PFSK-1 (cell line): ENCODE results near the gene PCDH8.

Source experiments
- FOXP2 ChIP-seq: optimal IDR thresholded peaks from 2 replicates; pipeline ENCODE3; 2011; ENCODE audit warnings: borderline replicate concordance, control low read depth, inconsistent platforms; ENCODE audit not compliant: insufficient read depth; ENCODE audit errors: extremely low read length, extremely low read depth
- POLR2AphosphoS5 ChIP-seq: IDR thresholded peaks from 2 replicates; pipeline ENCODE4 v1.6.1; 2012; ENCODE audit warnings: low read depth, mild to moderate bottlenecking, control low read depth, low read length, moderate library complexity
- REST ChIP-seq, 2 experiments: IDR thresholded peaks; 2 replicates each; pipeline versions ENCODE4 v1.6.1 to v1.8.0; 2011 to 2012; ENCODE audit warnings: low read depth in 2 of 2, low read length in 2 of 2, control low read depth in 1 of 2, inconsistent platforms in 1 of 2, mild to moderate bottlenecking in 1 of 2, moderate library complexity in 1 of 2; ENCODE audit not compliant: insufficient read depth in 1 of 2
- SIN3A ChIP-seq: IDR thresholded peaks from 2 replicates; pipeline ENCODE4 v1.6.1; 2012; ENCODE audit warnings: mild to moderate bottlenecking, low read length, moderate library complexity, borderline replicate concordance; ENCODE audit not compliant: insufficient read depth
- TAF1 ChIP-seq: IDR thresholded peaks from 2 replicates; pipeline ENCODE4 v1.6.1; 2012; ENCODE audit warnings: low read length, control low read depth, borderline replicate concordance; ENCODE audit not compliant: insufficient read depth

PCDH8 gene

GRCh38 chr13:52891706-52892105 lies 43.3 kb upstream of the PCDH8 start:
- no peak for TF ChIP-seq SIN3A
- no peak for TF ChIP-seq REST (IDR thresholded peaks at IDR 0.05; ENCODE audit: insufficient read depth in 1 of 2, low read depth in 2 of 2, low read length in 2 of 2)
- TF ChIP-seq FOXP2: no peak
- TF ChIP-seq TAF1: no peak

- TF ChIP-seq REST (IDR thresholded peaks at IDR 0.05; ENCODE audit: insufficient read depth in 1 of 2, low read depth in 2 of 2, low read length in 2 of 2): no peak
- TF ChIP-seq TAF1: no peak
- no peak for TF ChIP-seq POLR2AphosphoS5
- TF ChIP-seq SIN3A: no peak
- no peak for TF ChIP-seq FOXP2
Observed at GRCh38 chr13:52887165-52887564, 38.7 kb upstream of the PCDH8 start.

- TF ChIP-seq SIN3A: no peak
- no peak for TF ChIP-seq TAF1
- TF ChIP-seq FOXP2: no peak
- no peak for TF ChIP-seq REST (IDR thresholded peaks at IDR 0.05; ENCODE audit: insufficient read depth in 1 of 2, low read depth in 2 of 2, low read length in 2 of 2)
- TF ChIP-seq POLR2AphosphoS5: no peak
Observed at GRCh38 chr13:52885141-52885540, 36.7 kb upstream of the PCDH8 start.

- no peak for TF ChIP-seq POLR2AphosphoS5
- no peak for TF ChIP-seq FOXP2
- no peak for TF ChIP-seq SIN3A
- no peak for TF ChIP-seq REST (IDR thresholded peaks at IDR 0.05; ENCODE audit: insufficient read depth in 1 of 2, low read depth in 2 of 2, low read length in 2 of 2)
- no peak for TF ChIP-seq TAF1
Observed at GRCh38 chr13:52884429-52885010, 36.1 kb upstream of the PCDH8 start.

GRCh38 chr13:52882785-52883184 lies 34.3 kb upstream of the PCDH8 start:
- TF ChIP-seq SIN3A: no peak
- TF ChIP-seq TAF1: no peak
- TF ChIP-seq POLR2AphosphoS5: no peak
- no peak for TF ChIP-seq REST (IDR thresholded peaks at IDR 0.05; ENCODE audit: insufficient read depth in 1 of 2, low read depth in 2 of 2, low read length in 2 of 2)
- TF ChIP-seq FOXP2: no peak
